SH-SY5Y (cell line): ENCODE results near the gene MLXIP.

Experiments
- GATA2 ChIP-seq: IDR thresholded peaks from 2 replicates; pipeline ENCODE4 v1.6.1; 2011; ENCODE audit warnings: mild to moderate bottlenecking, low read depth, low read length
- GATA3 ChIP-seq: IDR thresholded peaks from 2 replicates; pipeline ENCODE4 v1.6.1; 2011; ENCODE audit warnings: low read depth, mild to moderate bottlenecking, low read length, moderate library complexity

GRCh38 chr12:122167356-122167925, 88.9 kb downstream of the MLXIP start:
- TF ChIP-seq GATA2 (no peak), GATA3 (no peak)
